Brain pericyte (primary cell): ENCODE measurements around the gene TPRN.

Experiments
- DNase-seq: peaks from one replicate; pipeline ENCODE4 v3.0.0-alpha.2; 2012; ENCODE audit warnings: low read depth, low spot score

Gene TPRN

DNA sequence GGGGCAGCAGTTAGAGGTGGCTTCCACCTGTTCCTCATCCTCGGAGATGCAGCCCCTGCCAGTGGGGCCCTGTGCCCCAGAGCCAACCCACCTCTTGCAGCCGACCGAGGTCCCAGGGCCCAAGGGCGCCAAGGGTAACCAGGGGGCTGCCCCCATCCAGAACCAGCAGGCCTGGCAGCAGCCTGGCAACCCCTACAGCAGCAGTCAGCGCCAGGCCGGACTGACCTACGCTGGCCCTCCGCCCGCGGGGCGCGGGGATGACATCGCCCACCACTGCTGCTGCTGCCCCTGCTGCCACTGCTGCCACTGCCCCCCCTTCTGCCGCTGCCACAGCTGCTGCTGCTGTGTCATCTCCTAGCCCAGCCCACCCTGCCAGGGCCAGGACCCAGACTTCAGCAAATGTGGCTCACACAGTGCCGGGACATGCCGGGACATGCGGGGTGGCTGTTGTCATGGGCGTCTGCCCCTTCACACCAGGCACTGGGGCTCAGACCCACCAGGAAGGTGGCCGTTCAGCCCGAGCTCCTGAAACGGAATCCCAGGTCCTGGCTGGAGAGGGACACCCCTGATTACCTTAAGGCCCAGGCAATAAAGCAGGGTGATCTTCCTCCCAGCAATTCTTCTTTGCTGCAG lies 25.3 kb upstream of the TPRN start:
- DNase-seq: no peak

DNA sequence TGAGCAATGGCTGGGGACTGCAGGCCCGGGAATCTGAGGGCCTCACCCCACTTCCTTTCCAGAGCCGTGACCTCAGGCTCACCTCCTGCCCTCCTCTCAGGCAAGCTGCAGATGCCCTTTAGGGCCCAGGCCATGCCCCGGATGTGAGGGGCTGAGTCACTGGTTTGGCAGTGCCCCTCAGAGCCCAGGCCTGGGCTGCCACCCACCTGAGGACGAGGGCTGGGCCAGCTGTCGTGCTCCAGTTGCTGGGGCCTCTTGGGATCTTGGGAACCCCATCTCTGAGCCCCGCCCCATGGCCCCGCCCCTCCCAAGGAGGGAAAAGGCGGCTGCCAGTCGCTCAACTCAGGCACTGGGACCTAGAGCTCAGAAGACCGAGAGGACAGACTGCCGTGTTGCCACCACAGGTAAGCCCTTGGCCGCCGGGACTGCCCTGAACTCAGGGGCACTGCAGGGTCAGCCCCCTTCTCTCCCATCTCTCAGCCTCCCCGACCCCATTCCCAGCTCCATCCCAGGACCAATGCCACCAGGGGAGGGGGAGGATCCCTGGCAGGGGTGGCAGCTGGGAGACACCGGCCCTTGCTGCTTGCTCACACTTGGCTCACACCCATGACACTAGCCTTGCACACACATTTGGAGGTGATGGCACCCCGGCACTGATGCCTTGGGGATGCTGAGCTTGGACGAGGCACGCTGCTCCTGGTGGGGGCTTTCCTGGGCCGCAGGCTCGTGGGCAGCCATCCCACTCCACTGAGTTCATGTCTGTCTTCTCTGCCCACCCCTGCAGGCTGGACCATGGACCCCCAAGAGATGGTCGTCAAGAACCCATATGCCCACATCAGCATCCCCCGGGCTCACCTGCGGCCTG lies 24.5 kb upstream of the TPRN start, which contains the start of gene CYSRT1:
Gene CYSRT1, plus strand, starts transcription at position 345 of the 865 bp plus-strand sequence. Its CDS starts 448 bp downstream, at position 793.
- no peak for DNase-seq

DNA sequence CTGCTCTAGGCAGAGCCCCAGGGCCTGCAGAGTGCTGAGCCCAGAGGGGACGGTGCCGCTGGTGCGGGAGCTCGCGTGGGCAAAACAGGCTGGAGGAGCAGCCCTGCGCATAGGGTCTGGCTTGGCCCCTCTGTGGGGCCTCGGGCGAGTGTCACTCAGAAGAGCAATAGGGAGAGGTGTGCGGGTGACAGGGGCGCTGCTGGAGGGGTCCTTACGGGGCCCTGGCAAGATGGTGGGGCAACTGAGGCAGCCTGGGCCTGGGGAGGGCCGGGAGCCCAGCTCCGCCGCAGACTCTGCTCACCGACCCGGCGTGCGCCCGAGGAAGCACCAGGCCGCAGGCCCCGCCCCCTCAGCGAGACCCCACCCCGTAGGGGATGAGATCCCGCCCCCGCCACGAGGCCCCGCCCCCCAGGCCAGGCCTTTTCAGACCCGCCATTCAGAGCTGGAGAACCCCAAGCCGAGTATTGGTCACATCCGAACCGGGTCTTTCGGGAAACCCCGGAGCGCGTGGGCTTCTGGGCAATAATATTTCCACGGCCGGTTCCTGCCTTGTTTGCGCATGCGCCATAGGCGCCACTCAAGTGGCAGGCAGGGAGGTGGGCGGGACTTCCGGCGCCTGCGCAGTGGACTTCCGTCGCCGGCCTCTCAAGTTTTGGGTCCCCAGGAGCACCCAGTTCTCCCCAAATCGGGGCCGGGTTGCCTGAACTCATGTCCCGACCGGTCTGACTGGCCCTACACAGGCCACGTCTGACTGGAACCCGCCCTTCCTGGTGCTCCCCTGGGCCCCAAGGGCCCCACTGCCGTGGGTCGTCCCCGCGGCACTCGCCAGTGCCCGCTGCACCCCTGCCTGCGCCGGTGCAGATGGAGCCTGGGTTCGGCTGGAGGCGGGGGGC lies 22.8 kb upstream of the TPRN start:
- DNase-seq: peak; percentile 91

DNA sequence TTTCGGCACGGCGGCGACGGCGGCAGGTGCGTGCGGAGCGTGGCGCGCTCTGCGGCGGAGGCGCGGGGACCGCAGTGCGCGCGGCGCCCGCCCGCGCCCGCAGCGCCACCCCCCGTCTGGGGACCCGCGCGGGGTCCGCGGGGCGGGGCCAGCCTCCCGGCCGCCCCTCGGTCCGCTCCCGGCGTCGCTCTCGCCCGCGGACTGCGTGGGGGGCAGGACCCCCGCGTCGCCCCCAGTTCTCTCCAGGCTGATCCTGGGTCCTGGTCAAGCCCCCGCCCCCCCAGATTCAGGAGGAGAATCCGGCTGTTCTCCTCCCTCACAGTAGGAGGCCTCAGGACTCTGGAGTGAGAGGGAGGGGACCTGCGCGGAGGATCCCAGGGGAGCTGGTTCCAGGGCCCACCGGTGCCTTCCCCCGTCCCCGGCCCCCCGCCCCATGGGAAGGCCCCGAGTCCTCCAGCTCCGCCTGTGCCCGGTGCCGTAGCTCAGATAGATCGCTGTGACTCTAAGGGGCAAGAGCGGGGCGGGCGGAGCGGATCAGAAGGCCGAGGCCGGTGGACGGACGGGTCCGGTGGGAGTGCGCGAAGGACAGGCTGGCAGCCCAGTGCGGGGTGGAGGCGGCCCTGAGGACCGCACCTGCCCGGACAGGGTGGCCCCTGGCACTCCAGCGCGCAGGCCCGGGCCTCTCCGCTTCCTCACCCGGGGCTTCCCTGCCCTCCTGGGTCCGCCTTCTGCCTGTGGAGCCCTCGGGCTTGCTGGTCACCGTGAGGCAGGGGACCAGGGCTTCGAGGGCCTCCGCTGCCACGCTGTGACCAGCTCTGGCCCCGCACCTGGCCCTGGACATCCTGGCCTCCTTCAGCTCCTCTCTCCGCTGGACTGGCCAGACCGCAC lies 21.9 kb upstream of the TPRN start, which contains the start of gene RNF208:
Gene RNF208, minus strand, starts transcription at position 51 of the 888 bp plus-strand sequence. CDS start 1,028 bp downstream, outside the sequence.
- no peak for DNase-seq

DNA sequence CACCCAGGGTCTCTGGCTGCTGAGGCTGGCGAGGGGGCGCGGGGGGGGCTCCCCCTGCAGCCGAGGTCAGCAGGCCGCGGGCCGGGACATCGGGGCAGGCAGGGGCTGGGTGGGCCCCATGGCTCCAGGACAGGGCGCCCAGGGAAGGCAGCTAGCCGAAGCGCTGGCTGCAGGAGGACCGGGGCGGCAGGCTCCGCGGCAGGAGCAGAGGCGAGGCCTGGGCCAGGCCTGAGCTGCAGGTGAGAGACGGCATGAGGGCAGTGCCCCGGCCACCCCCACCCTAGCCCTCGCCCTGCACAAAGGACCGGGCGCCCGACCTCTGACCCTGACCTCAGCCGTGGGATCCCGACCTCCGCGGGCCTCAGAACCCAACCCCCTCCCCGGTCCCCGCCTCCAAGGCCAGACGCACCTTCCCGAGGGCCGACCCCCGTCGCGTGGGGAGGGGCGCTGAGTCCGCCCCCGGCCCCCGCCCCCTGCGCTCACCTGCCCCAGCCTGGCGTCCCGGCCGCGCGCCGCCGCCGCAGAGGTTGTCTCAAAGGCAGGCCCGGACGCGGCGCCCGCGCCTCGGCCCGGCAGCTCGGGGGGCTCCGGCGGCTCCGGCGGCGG lies 21.1 kb upstream of the TPRN start:
- no peak for DNase-seq

DNA sequence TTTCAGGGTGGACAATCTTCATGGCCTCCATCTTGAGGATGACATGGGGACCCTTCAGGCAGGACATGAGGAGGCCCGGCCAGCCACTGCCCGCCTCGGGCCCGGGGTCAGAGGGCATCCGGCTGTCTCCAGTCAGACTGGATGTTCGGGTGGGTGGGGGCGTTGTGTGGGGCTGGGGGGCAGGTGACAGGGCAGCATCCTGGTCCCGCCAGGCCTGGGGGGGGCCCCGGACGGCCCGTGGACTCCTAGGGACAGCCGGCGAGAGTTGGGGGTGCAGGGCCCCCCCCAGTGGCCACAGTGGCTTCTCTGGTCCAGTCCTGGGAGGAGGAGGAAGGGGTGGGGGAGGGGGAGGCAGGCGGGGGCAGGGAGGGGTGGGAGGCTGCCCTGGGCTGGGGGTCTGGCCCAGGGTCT lies 20.6 kb upstream of the TPRN start:
- no peak for DNase-seq

DNA sequence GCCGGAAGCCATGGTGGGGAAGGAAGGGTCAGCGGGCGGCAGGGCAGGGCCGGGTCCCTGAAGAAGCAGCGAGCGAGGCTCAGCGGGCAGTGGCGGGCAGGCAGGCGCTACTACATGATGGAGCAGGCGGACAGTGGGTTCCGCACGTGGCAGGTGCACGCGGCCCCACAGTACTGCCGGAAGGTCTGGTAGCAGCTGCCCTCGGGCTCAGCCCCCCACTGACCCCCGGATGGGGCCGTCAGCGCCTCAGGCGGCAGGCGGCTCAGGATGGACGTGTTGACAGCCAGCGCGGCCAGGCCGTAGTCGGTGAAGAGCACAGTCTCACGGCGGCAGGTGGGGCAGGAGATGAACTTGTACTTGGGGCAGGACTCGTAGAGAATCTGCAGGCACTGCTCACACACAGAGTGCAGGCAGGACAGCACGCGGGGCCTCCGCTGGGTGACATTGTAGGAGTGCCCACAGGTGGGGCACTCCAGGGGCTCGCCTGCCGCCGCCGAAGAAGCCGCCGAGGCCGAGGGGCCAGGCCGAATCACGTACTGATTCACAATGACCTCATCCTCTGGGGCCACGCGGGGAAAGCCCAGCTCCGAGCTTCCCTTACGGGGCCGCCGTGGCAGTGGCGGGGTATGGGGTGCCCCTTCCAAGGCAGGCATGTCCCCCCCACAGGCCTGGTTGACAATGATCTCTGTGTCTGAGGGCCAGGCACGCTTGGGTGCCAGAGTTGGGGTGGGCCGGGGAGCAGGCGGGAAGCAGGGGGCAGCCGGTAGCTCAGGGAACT lies 20.0 kb upstream of the TPRN start:
- DNase-seq: no peak

DNA sequence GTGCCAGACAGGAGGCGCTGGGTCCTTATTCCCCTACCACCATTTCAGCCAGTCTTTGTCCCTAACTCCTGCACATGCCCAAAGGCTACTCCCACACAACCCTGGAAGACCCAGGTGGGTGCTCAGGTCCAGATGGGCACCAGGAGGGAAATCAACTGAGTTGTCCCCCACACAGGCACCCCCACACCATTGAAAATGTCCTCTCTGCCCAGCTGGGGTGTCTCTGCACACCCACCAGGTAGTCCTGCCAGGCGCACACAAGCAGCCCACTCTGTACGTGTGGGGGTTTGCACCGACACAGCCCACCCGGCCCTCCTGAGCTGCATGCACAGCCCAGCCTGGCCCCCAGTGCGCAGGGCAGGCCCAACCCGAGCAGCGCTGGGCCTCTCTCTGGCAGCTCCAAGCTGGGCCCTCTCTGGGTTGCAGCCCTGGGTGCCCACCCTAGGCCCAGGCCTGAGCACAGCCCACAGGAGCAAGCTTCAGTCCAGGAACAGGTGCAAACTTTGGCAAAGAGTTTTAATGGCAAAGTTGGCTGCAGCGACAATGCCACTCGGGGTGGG lies 19.3 kb upstream of the TPRN start:
- DNase-seq: no peak

DNA sequence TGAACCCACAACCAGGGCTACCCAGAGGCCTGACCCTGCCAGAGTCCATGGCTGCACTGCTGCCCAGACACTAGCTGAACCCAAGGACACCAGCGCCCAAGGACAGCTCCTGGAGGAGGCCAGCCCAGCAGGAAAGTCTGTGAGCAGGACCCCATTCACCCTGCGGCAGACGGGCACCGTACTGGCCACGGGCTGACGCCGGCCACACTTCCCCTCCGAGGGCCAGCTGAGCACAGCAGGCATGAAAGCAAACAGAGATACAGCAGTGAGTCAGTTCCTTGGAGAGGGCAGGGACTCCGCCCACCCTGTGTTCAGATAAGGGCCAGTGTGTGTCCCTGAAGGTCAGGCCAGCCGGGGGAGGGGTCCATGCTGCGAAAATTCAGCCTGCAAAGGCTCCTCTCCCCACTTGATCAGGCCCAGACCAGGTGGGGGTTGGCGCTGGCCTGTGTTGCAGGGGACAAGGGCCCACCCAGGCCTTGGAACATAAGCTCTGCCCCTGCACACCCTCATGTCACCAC lies 18.3 kb upstream of the TPRN start:
- DNase-seq: no peak

DNA sequence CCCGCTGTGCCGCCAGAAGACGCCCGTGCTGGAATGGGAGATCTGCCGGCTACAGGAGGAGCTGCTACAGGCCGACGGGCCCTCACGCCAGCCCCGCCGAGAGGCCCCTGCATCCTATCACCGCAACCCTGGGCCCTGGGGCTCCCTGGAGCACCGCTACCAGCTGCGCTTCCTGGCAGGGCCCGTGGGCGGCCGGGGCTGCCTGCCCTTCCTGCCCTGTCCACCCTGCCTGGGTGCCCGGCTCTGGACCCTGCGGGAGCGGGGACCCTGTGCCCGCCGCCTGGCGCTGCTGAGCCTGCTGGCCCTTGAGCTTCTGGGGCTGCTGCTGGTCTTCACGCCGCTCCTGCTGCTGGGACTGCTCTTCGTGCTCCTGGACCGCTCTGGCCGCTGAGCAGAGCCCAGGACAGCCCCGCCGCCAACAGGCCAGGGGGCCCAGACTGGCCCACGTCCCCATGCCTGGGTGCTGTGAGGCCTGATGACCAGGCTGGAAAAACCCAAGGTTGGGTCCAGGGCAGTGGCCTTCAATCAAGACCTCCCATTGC lies 17.7 kb upstream of the TPRN start:
- DNase-seq: no peak

DNA sequence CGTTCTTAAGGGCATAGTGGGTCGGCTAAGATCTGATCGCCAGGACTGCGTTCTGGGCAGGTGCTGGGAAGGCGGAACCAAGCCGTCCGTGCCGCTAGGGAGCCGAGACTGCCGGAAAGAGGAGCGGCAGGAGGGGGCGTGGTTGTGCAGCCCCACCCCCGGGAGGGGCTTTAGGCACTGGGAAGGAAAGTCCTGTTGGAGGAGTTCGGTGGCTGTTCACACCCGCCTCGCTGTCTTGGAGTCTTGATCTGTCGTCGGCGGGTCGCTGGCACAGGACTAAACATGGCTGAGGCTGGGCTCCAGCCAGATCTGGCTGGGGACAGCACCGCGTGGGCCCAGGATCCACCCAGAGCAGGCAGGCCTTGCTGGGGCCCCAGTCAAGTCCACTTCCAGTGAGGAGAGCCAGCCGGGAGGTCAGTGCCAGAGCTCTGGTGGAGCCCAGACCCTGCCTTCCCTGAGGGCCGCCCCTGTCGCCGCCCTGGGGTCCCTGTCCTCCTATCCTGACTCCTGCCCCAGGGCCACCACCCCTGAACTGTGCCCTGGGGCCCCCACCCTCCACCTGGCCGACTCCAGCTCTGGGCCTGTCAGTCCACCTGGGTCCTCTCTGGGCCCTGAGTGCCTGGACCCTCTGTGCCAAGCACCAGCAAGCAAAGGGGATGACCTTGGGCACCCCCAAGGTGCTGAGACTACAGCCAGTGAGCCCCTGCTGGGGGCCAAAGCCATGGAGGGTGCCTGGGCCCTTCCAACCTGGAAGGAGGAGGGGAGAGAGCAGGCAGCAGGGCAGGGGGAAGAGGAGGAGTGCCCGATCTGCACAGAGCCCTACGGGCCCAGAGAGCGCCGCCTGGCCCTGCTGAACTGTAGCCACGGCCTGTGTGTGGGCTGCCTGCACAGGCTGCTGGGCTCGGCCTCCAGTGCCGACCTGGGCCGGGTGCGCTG lies 17.0 kb upstream of the TPRN start:
- DNase-seq: no peak

DNA sequence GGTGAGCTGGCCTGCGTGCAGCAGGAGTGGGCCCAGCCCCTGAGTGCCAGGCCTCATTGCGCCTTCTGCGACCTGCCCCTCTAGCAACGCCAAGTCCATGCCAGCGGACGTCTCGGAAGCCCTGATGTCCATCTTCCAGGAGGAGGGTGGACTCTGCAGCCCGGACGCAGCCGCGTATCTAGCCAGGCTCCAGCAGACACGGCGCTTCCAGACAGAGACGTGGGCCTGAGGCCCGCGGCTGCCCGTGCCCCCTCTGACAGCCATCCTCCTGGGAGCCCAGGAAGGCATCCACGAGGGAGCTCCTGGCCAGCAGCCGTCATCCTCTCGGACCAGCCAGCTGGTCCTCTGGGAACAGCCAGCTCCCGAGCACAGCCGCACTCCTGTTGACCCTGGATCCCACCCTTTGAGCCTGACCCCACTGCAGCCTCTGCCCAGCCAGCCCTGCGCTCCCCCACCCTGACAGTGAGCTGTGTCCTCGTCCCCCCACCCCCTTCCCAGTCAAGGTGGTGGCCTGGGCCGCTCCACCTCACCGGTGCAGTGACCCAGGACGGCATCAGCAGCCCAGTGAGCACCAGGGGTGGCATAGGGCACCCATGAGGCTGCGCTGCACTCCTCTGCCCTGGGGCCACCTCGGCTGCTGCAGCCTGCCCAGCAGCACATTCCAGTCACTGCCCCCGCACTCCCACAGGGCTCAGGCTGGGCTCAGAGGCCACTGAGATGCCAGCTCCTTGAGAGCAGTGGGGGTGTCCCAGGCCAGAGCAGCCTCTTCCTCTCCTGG lies 15.8 kb upstream of the TPRN start:
- DNase-seq: no peak

DNA sequence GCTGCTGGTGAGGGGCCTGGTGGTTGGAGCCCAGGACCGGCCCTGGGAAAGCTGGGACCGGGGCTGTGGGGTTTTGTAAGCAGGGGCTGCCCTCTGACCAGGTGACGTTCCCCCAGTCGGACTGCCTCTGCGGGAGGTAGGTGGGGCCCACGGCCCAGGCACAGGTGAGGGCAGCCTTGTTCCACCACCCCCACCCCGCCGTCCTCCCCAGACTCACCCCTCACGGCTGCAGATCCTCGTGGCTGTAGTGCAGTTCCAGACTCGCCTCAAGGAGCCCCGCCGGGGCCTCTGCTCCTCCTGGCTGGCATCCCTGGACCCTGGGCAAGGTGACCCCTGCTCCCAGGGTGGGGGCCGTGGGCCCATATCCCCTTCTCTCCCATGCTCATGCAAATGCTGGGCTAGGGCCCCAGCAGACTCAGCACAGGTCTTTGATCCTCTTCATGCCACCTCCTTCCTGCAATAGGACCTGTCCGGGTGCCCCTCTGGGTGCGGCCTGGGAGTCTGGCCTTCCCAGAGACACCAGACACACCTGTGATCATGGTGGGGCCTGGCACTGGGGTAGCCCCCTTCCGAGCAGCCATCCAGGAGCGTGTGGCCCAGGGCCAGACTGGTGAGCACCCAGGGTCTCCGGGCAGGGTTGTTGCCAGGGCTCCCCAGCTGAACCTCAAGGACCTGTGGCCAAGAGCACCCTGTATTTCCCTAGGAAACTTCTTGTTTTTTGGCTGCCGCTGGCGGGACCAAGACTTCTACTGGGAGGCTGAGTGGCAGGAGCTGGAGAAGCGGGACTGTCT lies 14.8 kb upstream of the TPRN start:
- DNase-seq: no peak

DNA sequence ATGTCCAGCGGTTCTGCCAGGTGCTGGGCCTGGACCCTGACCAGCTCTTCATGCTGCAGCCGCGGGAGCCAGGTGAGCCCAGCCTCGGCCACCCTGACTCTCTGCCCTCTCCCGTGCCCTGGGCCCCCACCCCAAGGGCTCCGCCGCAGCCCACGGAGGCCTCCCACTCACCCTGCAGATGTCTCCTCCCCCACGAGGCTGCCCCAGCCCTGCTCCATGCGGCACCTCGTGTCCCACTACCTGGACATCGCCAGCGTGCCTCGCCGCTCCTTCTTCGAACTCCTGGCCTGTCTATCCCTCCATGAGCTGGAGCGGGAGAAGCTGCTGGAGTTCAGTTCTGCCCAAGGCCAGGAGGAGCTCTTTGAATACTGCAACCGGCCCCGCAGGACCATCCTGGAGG lies 14.1 kb upstream of the TPRN start:
- DNase-seq: no peak

DNA sequence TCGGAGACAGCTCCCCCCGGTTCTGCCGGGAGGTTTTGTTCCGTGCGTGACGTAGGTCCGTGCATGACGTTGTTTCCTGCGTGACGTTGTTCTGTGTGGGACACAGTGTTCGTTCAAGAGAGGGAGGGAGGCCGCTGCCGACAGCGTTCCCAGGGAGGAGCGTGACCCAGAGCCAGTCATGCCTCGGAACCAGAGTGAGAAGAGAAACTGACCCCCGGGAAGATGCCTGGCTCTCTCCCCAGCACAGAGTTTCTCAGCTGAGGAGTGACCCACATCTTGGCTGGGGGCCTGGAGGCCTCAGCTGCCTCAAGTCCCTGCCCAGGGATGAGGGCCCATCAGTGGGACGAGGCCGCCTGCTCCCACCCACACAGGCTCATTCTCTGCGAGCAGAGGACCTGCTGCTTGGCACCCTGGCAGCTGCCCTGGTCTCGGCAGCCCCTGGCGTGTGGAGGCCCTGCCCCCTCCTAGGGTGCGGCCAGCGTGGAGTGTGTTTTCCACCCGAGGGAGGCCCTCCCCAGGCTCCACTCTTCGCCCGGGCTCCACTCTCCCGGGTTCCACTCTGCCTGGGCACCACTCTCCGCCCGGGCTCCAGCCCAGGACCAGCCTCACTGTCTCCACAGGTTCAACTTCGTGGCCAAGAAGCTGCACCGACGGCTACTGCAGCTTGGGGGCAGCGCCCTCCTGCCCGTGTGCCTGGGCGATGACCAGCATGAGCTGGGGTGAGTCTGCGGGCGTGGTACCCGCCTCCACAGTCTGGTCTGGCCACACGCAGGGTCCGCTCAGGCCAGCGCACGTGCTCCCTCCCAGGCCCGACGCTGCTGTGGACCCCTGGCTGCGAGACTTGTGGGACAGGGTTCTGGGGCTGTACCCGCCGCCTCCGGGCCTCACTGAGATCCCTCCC lies 12.9 kb upstream of the TPRN start:
- no peak for DNase-seq
